Measurements from ENCODE around the gene MARF1.
"Not testable (repeated sequence)": the region's sequence is repeated elsewhere in the genome, so short reads cannot be mapped to it uniquely, and the experiment has no call there.

Gene MARF1

DNA sequence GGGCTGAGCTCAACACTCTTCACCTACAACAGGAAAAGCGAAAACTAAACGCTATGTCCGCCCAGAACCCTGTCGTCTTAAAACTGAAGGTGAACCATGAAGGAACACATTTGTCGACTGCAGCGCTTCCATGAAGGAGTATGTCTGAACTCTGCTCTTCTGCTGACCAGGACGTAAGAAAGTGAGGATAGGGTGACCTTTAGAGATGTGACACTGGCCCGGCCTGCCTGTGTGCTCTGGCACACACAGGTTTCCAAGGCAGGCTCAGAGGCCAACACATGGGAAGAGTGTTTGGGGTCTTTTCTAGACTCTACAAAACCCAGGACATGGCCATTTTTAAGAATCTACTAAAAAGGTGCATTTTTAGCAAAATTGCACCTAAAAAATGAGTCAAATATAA is 21.1 kb downstream of the MARF1 start:
- DNase-seq (ENCODE audit: low read depth): no peak

DNA sequence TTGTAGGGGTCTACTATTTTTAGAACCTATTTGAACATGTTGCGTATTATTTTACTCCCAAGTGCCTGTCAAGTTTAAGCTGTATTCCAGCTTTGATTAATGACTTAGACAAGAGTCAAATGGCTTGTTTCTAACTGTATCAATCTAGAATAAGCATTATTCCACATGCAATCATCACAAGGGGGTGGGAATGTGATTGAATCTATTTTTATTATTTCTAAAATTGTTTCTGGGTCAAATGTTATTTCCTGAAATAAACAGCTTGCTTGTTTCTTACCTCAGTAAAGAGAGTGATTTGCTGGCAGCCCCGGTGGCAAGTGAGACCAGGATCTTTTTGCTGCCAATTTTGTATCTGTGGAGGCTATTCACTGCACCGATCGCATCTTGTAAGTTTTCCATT is 21.5 kb downstream of the MARF1 start:
- no peak for DNase-seq (ENCODE audit: low read depth)

DNA sequence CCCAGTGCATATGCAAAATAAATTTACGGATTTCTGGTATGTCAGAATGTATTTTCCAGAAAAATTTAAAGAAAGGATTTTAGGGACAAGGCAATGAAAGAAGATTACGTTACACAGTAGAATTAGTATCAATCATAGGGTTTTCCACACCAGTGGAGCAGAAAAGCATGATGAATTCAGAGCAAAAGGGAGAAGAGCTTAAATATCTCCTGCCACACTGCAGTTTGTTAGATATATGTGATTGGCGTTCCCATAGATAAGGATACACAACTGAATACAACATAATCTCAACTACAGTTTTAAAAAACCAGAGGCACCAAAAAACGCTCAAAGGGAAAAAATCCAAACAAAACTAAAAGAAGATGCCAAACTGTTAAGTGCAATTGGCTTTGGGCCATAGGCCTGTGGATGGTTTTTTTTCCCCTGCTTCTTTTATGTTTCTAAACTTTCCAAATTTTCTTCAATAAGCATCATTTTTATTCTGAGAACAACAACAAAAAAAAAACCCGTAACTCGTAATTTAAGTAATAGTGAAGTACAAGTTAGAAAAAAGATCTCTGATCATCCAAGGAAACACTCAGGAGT is 22.3 kb downstream of the MARF1 start:
- no peak for DNase-seq (ENCODE audit: low read depth)

DNA sequence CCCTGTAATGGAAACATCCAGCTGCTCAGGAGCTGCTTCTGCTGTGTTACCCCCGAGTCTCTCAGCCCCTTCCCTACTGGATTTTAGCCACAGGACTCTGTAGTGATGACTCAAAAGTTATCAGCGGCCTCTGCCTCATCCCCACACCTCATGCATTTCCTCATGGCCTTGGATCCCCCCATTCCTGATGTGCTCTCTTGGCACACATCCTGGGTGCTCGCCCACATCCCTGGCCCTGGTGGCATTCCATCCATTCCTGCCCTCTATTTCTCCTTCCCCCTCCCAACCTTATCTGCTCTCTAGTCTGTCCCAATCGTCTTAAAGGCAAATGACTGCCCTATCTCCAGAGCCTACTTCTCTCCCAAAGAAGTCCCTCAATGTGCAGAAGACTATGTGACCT is 24.6 kb downstream of the MARF1 start:
- no peak for DNase-seq (ENCODE audit: low read depth)

DNA sequence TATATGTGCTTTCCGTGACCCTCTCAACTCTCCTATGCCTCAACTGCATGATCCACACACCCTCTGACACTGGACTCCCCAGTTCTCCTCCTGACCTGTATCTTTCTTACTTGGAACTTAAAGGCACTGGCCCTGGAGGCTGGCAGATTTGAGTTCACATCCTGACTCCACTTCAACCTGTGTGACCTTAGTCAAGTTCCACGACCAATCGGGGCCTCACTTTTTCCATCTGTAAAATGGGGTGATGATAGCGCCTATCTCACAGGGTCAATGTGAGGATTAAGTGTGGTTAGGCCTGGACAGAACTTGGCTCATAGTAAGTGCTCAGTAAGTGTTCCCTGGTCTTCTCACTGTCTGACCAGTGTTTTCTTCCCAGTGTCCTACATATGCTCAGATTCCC is 25.1 kb downstream of the MARF1 start:
- no peak for DNase-seq (ENCODE audit: low read depth)

DNA sequence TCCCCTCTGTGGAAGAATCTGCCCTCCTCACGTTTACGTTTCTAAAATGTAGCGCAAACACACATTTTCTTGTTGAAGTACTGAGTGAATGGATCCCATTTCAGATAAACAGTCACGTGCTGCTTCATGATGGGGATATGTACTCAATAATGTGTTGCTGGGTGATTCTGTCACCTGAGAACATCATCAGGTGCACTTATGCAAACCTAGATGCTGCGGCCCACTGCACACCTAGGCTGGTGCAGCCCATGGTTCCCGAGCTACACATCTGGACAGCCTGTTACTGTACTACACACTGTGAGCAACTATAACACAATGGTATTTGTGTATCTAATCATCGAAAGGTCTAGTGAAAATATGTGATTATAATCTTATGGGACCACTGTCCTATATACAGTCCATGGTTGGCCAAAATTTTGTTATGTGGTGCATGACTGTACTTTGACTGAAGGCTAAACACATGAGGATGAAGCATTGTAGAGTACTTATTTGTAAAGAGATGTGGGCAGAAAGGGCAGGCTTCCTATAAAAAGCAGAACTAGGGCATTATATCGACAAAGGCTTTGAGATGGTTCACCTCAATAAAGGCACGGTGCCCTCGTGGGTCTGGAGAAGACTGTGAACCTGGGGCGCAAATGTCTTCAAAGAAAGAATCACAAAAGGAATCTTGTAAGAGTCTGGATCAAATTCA is 26.3 kb downstream of the MARF1 start:
- no peak for DNase-seq (ENCODE audit: low read depth)

DNA sequence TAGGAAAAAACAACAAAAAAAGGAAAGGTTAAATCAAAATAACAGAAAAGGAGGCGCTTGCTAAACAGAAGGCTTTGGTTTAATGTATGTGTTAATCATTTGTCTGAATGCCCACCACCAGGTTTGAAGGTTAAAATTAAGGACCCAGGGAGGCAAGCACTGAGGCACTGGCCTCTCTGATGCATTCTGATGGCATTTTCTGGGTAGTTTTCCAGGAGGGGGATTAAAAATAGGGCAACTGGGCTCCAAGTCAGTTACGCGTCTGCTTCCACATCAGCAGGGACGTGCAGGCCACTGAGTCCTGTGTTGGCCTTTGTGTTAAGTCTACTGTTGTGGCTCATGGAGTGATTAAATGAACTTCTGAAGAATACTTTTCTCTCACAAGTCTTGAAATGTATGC is 26.9 kb downstream of the MARF1 start:
- DNase-seq (ENCODE audit: low read depth): no peak

DNA sequence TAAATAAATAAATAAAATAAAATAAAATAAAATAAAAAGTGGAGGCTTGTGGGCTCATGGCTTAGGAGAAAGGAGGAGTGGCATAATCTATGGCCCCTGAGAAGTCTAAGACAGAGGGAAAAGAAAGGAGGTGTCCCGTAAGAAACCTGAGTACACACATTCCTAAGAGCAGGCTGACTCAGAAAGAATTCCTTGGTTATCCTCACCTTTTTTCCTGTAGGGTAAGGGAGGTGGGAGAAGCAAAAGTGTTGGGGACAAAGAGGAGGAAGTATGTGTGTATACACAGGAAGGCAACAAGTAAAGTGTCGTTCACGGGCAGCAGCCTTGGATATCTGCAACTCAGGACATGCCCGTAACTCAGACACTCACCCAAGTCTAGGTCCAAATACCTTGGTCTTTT is 29.3 kb downstream of the MARF1 start:
- no peak for DNase-seq (ENCODE audit: low read depth)

DNA sequence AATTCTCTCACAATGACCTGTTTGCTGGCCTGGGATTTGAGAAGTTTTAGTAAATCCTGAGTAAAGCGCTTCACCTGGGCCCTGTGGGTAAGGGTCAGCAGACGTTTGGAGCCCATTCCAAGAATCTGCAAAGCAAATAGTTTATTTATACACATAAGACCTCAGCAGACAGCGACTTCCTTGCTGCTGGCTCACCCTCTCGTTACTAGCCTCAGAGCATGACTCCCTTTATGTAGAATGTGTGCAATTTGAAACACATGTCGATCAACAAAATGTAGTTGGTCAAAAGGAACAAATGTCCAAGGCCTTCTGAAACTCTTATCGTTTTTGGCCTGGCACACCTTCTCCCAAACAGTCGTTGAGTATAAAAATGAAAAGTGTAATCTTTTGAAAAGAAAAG is 31.3 kb downstream of the MARF1 start:
- no peak for DNase-seq (ENCODE audit: low read depth)

DNA sequence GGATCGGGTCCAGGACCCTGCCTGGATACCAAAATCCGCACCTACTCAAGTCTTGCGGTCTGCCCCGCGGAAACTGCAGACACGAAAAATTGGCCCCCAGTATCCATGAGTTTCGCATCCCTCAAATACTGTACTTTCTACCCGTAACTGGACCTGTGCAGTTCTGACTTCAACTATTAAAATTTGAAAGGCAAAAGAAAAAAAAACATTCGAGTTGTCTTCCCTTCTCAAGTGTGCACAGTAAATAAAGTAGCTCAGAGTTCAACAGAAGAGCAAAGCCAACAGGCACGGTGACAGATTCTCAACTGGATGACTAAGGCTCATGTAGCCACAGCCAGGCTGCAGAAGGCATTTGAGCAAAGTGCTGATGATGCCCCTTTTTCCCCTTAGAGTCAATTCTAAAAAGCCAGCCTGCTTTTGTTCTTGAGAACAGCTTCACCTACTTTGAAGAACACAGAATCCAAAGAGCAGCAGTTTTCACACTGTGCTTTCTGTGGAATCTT is 32.5 kb downstream of the MARF1 start:
- DNase-seq (ENCODE audit: low read depth): no peak

DNA sequence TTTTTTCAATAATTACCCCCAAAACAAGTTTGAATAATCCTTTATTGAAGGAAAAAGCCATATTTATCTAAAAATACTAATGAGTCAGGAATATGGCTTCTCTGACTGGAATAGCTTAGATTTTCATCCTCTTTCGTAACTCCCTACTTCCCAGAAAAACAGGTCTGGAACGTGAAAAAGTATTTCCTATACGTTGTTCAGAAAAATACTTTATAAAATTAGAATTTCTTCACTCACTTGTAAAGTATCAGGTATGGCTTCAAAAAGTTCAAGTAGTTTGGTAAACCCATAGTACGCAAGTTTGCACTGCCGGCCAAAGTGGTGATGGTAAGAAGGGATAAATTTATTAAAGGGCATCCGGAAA is 33.7 kb downstream of the MARF1 start:
- DNase-seq (ENCODE audit: low read depth): no peak

DNA sequence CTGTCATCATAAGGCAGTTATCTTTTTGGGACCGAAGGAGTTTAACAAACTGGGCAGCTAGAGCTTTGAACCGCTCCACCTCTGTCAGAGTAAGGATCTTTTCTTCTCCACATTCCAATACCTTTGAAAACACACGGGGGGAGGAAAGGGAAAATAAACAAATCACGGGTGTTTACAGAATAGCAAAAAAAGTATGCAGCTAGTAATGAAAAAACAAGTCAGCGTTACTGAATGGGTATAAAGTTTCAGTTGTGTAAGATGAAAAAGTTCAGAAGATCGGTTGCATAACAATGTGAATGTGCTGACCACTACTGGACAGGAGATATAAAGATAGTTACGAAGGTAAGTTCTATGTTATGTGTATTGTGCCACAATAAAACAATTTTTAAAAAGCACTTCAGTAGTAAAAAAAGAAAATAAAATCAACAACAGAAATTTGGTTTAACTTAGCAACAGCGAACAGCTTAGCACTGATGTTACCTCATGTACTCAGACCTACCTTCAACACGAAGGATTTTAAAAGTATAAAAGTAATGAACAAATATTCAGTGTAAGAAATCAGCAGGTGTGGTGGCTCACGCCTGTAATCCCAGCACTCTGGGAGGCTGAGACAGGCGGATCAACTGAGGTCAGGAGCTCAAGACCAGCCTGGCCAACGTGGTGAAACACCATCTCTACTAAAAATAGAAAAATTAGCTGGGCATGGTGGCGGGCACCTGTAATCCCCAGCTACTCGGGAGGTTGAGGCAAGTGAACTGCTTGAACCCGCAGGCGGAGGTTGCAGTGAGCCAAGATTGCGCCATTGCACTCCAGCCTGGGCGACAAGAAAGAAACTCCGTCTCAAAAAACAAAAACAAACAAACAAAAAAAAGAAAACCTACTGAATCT is 34.3 kb downstream of the MARF1 start:
- DNase-seq (ENCODE audit: low read depth): no peak

DNA sequence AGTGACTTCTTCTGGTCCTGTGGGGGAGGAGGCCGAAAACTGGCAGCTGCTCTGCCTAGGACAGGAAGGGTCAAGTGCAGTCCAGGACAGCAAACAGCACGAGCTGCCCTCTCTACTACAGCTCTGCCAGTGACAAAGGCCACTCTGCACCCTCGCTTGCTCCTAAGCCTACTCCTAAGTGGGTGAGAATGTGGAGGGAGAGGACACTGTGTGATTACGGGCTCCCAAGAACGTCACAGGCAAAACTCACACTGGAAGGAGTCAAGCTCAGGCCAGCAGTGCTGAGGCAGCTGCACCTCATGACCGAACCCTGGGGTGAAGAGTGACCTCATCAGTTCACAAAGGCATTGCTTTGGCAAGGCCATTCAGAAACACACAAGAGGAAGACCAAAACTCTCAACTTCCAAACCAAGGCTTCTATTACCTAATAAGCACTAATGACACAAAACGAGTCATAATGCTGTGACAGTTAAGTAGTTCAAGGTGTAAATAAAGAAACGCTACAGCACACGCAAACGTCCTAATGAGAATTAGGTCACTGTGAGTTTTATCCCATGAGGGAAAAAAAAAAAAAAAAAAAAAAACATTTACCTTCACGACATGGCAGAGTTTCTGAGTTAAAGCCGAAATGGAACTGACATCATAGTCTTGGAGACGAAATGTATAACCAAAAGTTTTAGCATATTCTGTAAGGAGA is 35.1 kb downstream of the MARF1 start:
- no peak for DNase-seq (ENCODE audit: low read depth)

DNA sequence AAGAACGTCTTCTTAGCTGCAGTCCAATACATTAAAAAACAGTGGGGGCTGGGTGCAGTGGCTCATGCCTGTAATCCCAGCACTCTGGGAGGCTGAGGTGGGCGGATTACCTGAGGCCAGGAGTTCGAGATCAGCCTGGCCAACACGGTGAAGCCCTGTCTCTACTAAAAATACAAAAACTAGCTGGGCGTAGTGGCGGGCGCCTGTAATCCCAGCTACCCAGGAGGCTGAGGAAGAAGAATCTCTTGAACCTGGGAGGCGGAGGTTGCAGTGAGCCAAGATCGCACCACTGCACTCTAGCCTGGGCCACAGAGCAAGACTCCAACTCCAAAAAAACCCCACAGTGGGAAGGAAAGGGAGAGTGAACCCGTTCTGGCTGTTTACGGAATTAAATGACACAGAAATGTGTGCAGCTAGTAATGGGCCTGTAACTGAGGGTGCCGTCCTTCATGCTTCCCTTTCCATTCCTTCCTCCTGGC is 35.7 kb downstream of the MARF1 start:
- not testable (repeated sequence) for DNase-seq (ENCODE audit: low read depth)

DNA sequence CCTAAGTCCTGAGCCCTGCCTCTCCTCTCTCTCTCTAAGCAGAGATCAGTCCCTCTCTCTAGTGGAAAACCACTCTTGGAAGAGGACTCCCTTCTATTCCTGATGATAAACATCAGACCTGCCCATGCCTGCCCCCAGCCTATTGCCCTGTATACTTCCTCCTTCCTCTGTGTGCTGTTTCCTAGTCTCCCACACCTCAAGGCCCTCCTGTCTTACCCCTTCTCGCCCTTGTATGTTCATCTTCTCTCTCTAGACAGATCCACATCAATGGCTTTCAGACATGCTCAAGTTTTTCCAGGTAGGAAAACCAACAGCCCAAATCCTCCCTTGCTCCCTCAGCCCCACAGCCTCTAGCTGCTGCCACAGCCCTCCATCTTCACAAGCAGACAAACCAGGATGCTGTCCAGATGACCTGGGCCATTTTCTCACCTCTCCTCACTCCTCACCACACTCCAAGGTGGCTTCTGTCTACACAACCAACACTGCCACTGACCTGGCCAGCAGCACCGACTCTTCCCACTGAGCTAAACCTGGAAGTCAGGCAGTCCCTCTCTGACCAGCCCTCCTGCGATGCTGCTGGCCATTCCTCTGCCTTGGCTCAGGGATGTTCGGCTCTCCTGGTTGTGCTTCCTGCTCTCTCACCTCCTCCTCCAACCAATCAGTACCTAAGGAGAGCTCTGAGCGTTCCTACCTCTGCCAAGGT is 36.3 kb downstream of the MARF1 start:
- DNase-seq (ENCODE audit: low read depth): no peak

DNA sequence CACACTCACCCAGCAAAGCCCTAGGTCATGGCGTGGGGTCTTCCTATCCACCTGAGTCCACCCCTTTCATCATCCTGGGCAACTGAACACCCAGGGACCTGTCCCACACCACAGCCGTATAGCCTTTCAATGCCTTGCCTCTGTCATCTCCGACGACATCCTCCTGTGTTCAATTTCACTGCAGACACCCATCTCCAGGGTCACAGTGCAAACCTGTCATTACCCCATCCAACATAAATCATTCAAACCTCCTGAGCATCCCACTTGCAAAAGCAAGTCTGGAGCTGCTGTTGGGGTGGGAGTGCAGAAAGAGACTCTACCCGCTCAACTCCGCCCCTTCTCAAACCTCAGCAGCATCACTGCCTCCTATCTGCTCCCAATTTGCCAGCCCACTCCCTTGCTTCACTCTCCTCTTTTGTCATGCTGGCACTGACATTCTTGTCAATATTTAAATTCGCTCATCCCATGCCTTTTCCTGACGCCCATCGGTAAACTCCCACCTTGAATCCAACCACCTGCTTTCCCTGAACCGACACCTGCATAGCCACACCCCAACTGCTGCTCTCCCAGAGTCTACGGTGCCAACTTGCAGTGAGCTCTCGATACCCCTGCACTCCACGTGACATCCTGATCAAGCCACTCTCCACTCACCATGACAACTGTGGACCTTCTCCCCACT is 37.0 kb downstream of the MARF1 start:
- no peak for DNase-seq (ENCODE audit: low read depth)

DNA sequence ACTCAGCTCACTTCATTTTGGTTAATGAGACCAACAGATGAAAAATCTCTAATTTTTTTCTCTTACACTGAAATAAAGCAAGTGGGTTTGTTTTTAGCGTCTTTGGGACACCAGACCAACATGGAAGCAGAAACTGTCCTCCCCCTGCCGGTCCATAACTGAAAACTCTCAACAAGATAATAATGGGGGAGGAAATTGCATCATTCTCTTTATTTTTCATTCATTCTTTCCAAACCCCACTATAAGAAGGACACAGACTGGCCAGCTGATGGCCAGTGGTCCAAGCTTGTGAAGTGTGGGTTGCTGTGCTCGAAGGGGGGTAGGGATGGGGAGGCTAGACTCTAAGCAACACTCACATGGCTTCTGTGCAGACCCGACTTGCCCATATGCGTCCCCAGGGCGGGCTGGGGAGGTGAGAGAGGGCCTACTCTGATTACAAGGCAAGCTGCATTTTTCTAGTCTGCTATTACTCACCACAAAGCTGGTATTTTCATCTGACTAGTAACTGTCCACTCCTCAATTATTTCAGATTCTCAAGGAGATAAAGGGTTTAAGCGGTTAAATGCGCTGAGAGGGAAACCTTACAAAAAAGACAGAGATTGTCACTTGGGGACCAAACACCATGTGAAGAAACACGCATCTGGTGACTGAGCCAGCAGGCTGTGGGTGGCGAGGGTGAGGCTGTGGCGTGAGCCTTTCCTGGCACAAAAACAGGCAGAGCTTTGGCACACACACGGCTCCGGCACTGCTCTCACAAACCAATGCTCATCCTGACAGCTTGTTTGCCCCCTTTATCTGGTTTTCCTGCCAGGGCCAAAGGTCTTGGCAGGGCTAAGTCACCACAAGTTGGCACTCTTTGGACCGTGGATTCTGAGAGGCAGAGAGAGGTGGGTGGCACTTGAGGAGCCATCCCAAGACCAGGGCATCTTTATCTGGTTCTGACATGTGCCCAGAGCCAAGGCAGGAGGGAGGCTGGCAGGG is 38.2 kb downstream of the MARF1 start:
- no peak for DNase-seq (ENCODE audit: low read depth)

DNA sequence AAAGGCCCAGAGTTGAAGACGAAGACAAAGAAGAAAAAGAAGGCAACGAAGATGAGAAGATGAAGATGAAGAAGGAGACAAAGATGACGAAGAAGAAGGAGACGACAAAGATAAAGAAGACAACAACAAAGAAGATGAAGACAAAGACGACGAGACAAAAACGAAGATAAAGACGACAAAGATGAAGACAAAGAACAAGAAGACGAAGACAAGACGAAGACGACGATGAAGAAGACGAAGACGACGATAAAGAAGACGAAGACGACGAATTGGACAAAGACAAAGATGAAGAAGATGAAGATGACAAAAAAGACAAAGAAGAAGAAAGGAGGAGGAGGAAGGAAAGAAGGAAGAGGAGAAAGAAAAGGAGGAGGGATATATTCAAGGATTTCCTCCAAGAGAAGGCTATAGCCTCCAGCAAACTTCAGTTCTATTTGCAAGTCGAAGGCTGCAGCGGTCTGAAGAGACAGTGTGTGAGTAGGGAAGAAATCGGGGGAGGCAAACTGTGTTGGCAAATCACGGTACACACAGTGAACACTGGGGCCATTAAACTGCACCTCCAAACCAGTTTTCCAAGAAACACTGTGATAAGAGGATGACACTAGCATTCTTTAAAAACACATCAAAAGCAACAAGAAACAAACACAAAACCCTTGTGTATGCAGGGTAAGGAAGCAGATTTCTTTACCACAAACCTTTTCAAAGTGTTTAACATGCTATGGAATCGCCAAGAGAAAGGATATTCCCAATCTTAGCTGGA is 40.5 kb downstream of the MARF1 start:
- DNase-seq (ENCODE audit: low read depth): no peak

All from T follicular helper cell (primary cell).